Measurements from ENCODE around the gene RAB6B. TPM values are rescaled to one million over a fixed set of nuclear protein-coding genes. Genes with fewer than 3 reads are reported as not detected.

RAB6B gene
- total RNA-seq, 1 experiment from 2014 or later: 14.1 TPM

- BruUV-seq (replicated peaks): no TSS peak
- RAD21 ChIA-PET (ENCODE audit: low non-redundant PET in 1 of 2, low total read pairs in 2 of 2, uncharacterized antibody in 2 of 2, unreplicated experiment in 2 of 2): no interaction called here
- no peak for ATAC-seq
These were observed 68.5 kb downstream of the RAB6B start for GRCh38 chr3:133827136-133827535.

More at GRCh38 chr3:133827136-133827535, 68.5 kb downstream of the RAB6B start:
- intact Hi-C loops (cut with micrococcal nuclease): no loop called here
- H4K20me1 ChIP-seq (ENCODE audit: insufficient read depth): no peaks in the 10 kb centered on the region
- CTCF ChIA-PET: no interaction called here
- H3K27me3 ChIP-seq (ENCODE audit: insufficient read depth, low read length): no peaks in the 10 kb centered on the region
- POLR2A ChIA-PET: no interaction called here
- no peak overlapping the region for H3K4me3 ChIP-seq (replicated peaks in 1 of 2; ENCODE audit: low read depth in 1 of 2, low read length in 2 of 2)
- H3K9me3 ChIP-seq (ENCODE audit: control insufficient read depth in 1 of 2, insufficient read depth in 1 of 2, low read depth in 1 of 2, low read length in 2 of 2): no peaks in the 10 kb centered on the region
- H2AFZ ChIP-seq (ENCODE audit: low read depth, low read length, poor library complexity, severe bottlenecking): no peak overlapping the region
- no peaks in the 10 kb centered on the region for H3K9me2 ChIP-seq (ENCODE audit: insufficient read depth)
- no peak overlapping the region for H3K9ac ChIP-seq (ENCODE audit: low read length)
- H3K4me1 ChIP-seq (ENCODE audit: control insufficient read depth in 1 of 2, insufficient read depth in 2 of 2, low read length in 2 of 2): no peaks in the 10 kb centered on the region
- no peak overlapping the region for H3K27ac ChIP-seq (ENCODE audit: low read depth, low read length)
- no peaks in the 10 kb centered on the region for H3K79me2 ChIP-seq (ENCODE audit: insufficient read depth, low read length)
- no peak overlapping the region for H3K4me2 ChIP-seq (ENCODE audit: low read length)
- H3K36me3 ChIP-seq (ENCODE audit: control insufficient read depth in 1 of 2, insufficient read depth in 2 of 2, low read length in 2 of 2): peaks cover 4 to 16% of the 10 kb centered on the region in 2 experiments; a peak in 3 of 4 replicates
- DNase-seq (ENCODE audit: low read depth, low spot score): no peak
- no peak for TF ChIP-seq ZFX (IDR thresholded peaks at IDR 0.05)
- no peak for TF ChIP-seq FOSL1 (IDR thresholded peaks at IDR 0.05; ENCODE audit: low read depth)
- TF ChIP-seq POLR2AphosphoS5 (IDR thresholded peaks at IDR 0.05; ENCODE audit: low read depth, low read length): no peak
- no peak for TF ChIP-seq TCF7L2 (IDR thresholded peaks at IDR 0.05; ENCODE audit: borderline replicate concordance, extremely low read depth, insufficient read depth, insufficient read length)
- TF ChIP-seq CEBPB (IDR thresholded peaks at IDR 0.05; ENCODE audit: low read depth): no peak
- TF ChIP-seq CTCF (IDR thresholded peaks at IDR 0.05 in 2 of 3, conservative IDR thresholded peaks at IDR 0.05 in 1 of 3; ENCODE audit: borderline replicate concordance in 1 of 3, insufficient read depth in 1 of 3, low read depth in 2 of 3, low read length in 2 of 3): no peak
- TF ChIP-seq SRF (IDR thresholded peaks at IDR 0.05; ENCODE audit: low read depth): no peak
- no peak for TF ChIP-seq CBX3 (IDR thresholded peaks at IDR 0.05; ENCODE audit: low read depth)

All from HCT116 (cell line).